MM.1S (cell line): ENCODE results near the gene PLEKHG7.

Experiments
- CTCF ChIP-seq: fragments of 300-600 bp; sonication (generic); IDR thresholded peaks from 2 replicates; pipeline ENCODE4 v1.5.1; 2016; ENCODE audit warnings: antibody characterized with exemption, low read length, mixed read lengths
- EZH2 ChIP-seq: fragments of 300-600 bp; sonication (generic); optimal IDR thresholded peaks from 2 replicates; pipeline ENCODE3; 2017; ENCODE audit warnings: low read depth, mild to moderate bottlenecking, antibody characterized with exemption, low read length, mixed read lengths
- EZH2phosphoT487 ChIP-seq: fragments of 300-600 bp; sonication (generic); IDR thresholded peaks from 2 replicates; pipeline ENCODE4 v1.6.1; 2018; ENCODE audit warnings: antibody characterized with exemption, low read length

GRCh38 chr12:92730758-92731157 is 28.0 kb downstream of the PLEKHG7 start:
- no peak for TF ChIP-seq CTCF
- TF ChIP-seq EZH2phosphoT487, result no peak
- TF ChIP-seq EZH2, result no peak
